Prostate gland (tissue), 2 donors: Measurements from ENCODE around the gene FXYD7.

Experiments
- CTCF ChIP-seq, 4 experiments: fragments of 200-600 bp in 2 of 4; fragments of 450-650 bp in 2 of 4; sonication (generic) in 2 of 4; IDR thresholded peaks; 1 replicate in 3 of 4; 2 replicates in 1 of 4; pipeline ENCODE4 v1.5.1; 2016 to 2019; ENCODE audit warnings: antibody characterized with exemption in 4 of 4, mild to moderate bottlenecking in 2 of 4, moderate library complexity in 2 of 4
- POLR2A ChIP-seq: fragments of 450-650 bp; IDR thresholded peaks from one replicate; pipeline ENCODE4 v1.6.1; 2016; ENCODE audit warnings: antibody characterized with exemption, mild to moderate bottlenecking
- POLR2AphosphoS5 ChIP-seq: sonication (generic); formaldehyde crosslinking; IDR thresholded peaks from one replicate; pipeline ENCODE4 v1.6.1; 2017; ENCODE audit warnings: antibody characterized with exemption

- TF ChIP-seq POLR2AphosphoS5 = no peak
- no peak for TF ChIP-seq POLR2A
- no peak for TF ChIP-seq CTCF (IDR thresholded peaks at IDR 0.05)
Measured at GRCh38 chr19:35146746-35147459, 3.8 kb downstream of the FXYD7 start.
